ENCODE data around the gene PEF1.

The PEF1 gene

GRCh38 chr1:31586376-31587327 is 58.0 kb downstream of the PEF1 start:
- no peak overlapping the region for H3K4me3 ChIP-seq (ENCODE audit: low read depth, low read length)
- no peak for TF ChIP-seq CTCF (conservative IDR thresholded peaks at IDR 0.05; ENCODE audit: low read depth, low read length)
- DNase-seq (ENCODE audit: low read depth): no peak

GRCh38 chr1:31585736-31586365 is 58.8 kb downstream of the PEF1 start:
- no peak overlapping the region for H3K4me3 ChIP-seq (ENCODE audit: low read depth, low read length)
- no peak for DNase-seq (ENCODE audit: low read depth)
- TF ChIP-seq CTCF (conservative IDR thresholded peaks at IDR 0.05; ENCODE audit: low read depth, low read length): no peak

GRCh38 chr1:31584869-31585735 is 59.6 kb downstream of the PEF1 start:
- no peak for TF ChIP-seq CTCF (conservative IDR thresholded peaks at IDR 0.05; ENCODE audit: low read depth, low read length)
- H3K4me3 ChIP-seq (ENCODE audit: low read depth, low read length): no peak overlapping the region
- no peak for DNase-seq (ENCODE audit: low read depth)

GRCh38 chr1:31583995-31584868 is 60.4 kb downstream of the PEF1 start:
- H3K4me3 ChIP-seq (ENCODE audit: low read depth, low read length): no peak overlapping the region
- no peak for TF ChIP-seq CTCF (conservative IDR thresholded peaks at IDR 0.05; ENCODE audit: low read depth, low read length)
- DNase-seq (ENCODE audit: low read depth): peak; percentile 89

- no peak overlapping the region for H3K4me3 ChIP-seq (ENCODE audit: low read depth, low read length)
- TF ChIP-seq CTCF (conservative IDR thresholded peaks at IDR 0.05; ENCODE audit: low read depth, low read length): no peak
- DNase-seq (ENCODE audit: low read depth): peak; percentile 32
Observed at GRCh38 chr1:31583082-31583994, 61.3 kb downstream of the PEF1 start.

All from choroid plexus epithelial cell (primary cell).